ENCODE measurements around the gene PRAMEF9. TPM values are rescaled to one million over a fixed set of nuclear protein-coding genes. Genes with fewer than 3 reads are reported as not detected.
A peak's percentile ranks its signal among the peaks of the same experiment; 100 is the strongest.

PRAMEF9 gene
- total RNA-seq, 1 experiment from 2014 or later = not detected

GRCh38 chr1:13228343-13228781 lies 56.7 kb downstream of the PRAMEF9 start:
- no peak for TF ChIP-seq CBX3 (IDR thresholded peaks at IDR 0.05; ENCODE audit: low read depth)
- TF ChIP-seq ELF1 (IDR thresholded peaks at IDR 0.05; ENCODE audit: borderline replicate concordance, low read depth) = no peak
- TF ChIP-seq RAD21 (IDR thresholded peaks at IDR 0.05; ENCODE audit: low read depth) = 0 out of 2 replicates have a peak, but pooled peaks have one; percentile 11
- no peak for TF ChIP-seq MAX (IDR thresholded peaks at IDR 0.05)
- TF ChIP-seq CTCF (IDR thresholded peaks at IDR 0.05 in 2 of 3, conservative IDR thresholded peaks at IDR 0.05 in 1 of 3; ENCODE audit: borderline replicate concordance in 1 of 3, insufficient read depth in 1 of 3, low read depth in 2 of 3, low read length in 2 of 3) = peak; percentile 30 to 78 (median 70); a peak in 5 of 6 replicates
- TF ChIP-seq SIN3A (IDR thresholded peaks at IDR 0.05; ENCODE audit: low read depth) = no peak
- TF ChIP-seq YY1 (IDR thresholded peaks at IDR 0.05; ENCODE audit: extremely low read depth, insufficient replicate concordance, low read depth, low read length) = peak; percentile 7
- no peak for TF ChIP-seq EGR1 (IDR thresholded peaks at IDR 0.05; ENCODE audit: low read depth)
- TF ChIP-seq SP1 (IDR thresholded peaks at IDR 0.05; ENCODE audit: low read depth) = no peak
- no peak for TF ChIP-seq JUND (IDR thresholded peaks at IDR 0.05)
- CTCF ChIA-PET = no interaction called here
- H3K79me2 ChIP-seq (ENCODE audit: insufficient read depth, low read length) = no peaks in the 10 kb centered on the region
- no peak overlapping the region for H3K27ac ChIP-seq (ENCODE audit: low read depth, low read length)
- RAD21 ChIA-PET (ENCODE audit: low non-redundant PET in 1 of 2, low total read pairs in 2 of 2, uncharacterized antibody in 2 of 2, unreplicated experiment in 2 of 2) = interaction anchor here in 1 of 2 experiments (0.7 kb wide), 1 partner anchor 1860 kb away, joined by 3 read pairs; no protein-coding TSS in a partner anchor
- H3K9ac ChIP-seq (ENCODE audit: low read length) = no peak overlapping the region
- intact Hi-C loops (cut with micrococcal nuclease) = no loop called here
- no peaks in the 10 kb centered on the region for H3K9me3 ChIP-seq (ENCODE audit: control insufficient read depth in 1 of 2, insufficient read depth in 1 of 2, low read depth in 1 of 2, low read length in 2 of 2)
- ATAC-seq = peak; percentile 86
- no peaks in the 10 kb centered on the region for H3K9me2 ChIP-seq (ENCODE audit: insufficient read depth)
- peak; percentile 22 for DNase-seq (ENCODE audit: low read depth, low spot score)
- H3K36me3 ChIP-seq (ENCODE audit: control insufficient read depth in 1 of 2, insufficient read depth in 2 of 2, low read length in 2 of 2) = no peaks in the 10 kb centered on the region
- BruUV-seq (replicated peaks) = no TSS peak
- H3K4me1 ChIP-seq (ENCODE audit: control insufficient read depth in 1 of 2, insufficient read depth in 2 of 2, low read length in 2 of 2) = no peaks in the 10 kb centered on the region
- POLR2A ChIA-PET = no interaction called here
- no peak overlapping the region for H3K4me3 ChIP-seq (replicated peaks in 1 of 2; ENCODE audit: low read depth in 1 of 2, low read length in 2 of 2)
- H3K27me3 ChIP-seq (ENCODE audit: insufficient read depth, low read length) = peaks cover 6% of the 10 kb centered on the region
- no peak overlapping the region for H2AFZ ChIP-seq (ENCODE audit: low read depth, low read length, poor library complexity, severe bottlenecking)
- H4K20me1 ChIP-seq (ENCODE audit: insufficient read depth) = no peaks in the 10 kb centered on the region
- no peak overlapping the region for H3K4me2 ChIP-seq (ENCODE audit: low read length)

Other genes with a start within 250 kb of the PRAMEF9 start
- gene PRAMEF6, start 224.3 kb upstream of the PRAMEF9 start, total RNA-seq (2021; ENCODE audit: unreplicated experiment) = not detected
- not detected for gene PRAMEF27, start 115.3 kb upstream of the PRAMEF9 start, total RNA-seq (2021; ENCODE audit: unreplicated experiment)
- gene HNRNPCL3, start 111.1 kb upstream of the PRAMEF9 start, total RNA-seq (2021; ENCODE audit: unreplicated experiment) = not detected
- not detected for gene PRAMEF25, start 101.1 kb upstream of the PRAMEF9 start, total RNA-seq (2021; ENCODE audit: unreplicated experiment)
- not detected for gene HNRNPCL2, start 55.0 kb upstream of the PRAMEF9 start, total RNA-seq (2021; ENCODE audit: unreplicated experiment)
- gene PRAMEF26, start 15.8 kb upstream of the PRAMEF9 start, total RNA-seq (2021; ENCODE audit: unreplicated experiment) = not detected
- not detected for gene HNRNPCL4, start 6.2 kb upstream of the PRAMEF9 start, total RNA-seq (2021; ENCODE audit: unreplicated experiment)
- gene PRAMEF13, start 29.6 kb downstream of the PRAMEF9 start, total RNA-seq (2021; ENCODE audit: unreplicated experiment) = not detected
- gene PRAMEF18, start 54.3 kb downstream of the PRAMEF9 start, total RNA-seq (2021; ENCODE audit: unreplicated experiment) = not detected
- gene PRAMEF5, start 82.3 kb downstream of the PRAMEF9 start, total RNA-seq (2021; ENCODE audit: unreplicated experiment) = not detected
- gene PRAMEF8, start 113.3 kb downstream of the PRAMEF9 start, total RNA-seq (2021; ENCODE audit: unreplicated experiment) = not detected
- gene PRAMEF33, start 131.7 kb downstream of the PRAMEF9 start, total RNA-seq (2021; ENCODE audit: unreplicated experiment) = not detected
- gene PRAMEF15, start 143.7 kb downstream of the PRAMEF9 start, total RNA-seq (2021; ENCODE audit: unreplicated experiment) = not detected
- not detected for gene PRAMEF14, start 175.3 kb downstream of the PRAMEF9 start, total RNA-seq (2021; ENCODE audit: unreplicated experiment)
- not detected for gene PRAMEF19, start 200.1 kb downstream of the PRAMEF9 start, total RNA-seq (2021; ENCODE audit: unreplicated experiment)
- not detected for gene PRAMEF17, start 217.8 kb downstream of the PRAMEF9 start, total RNA-seq (2021; ENCODE audit: unreplicated experiment)
- not detected for gene PRAMEF20, start 238.6 kb downstream of the PRAMEF9 start, total RNA-seq (2021; ENCODE audit: unreplicated experiment)